GM13976 (cell line): ENCODE measurements around the gene BAIAP2L1.

Experiments
- DNase-seq: peaks from one replicate; pipeline ENCODE4 v3.0.0; 2012; ENCODE audit warnings: low spot score
- CTCF ChIP-seq: IDR thresholded peaks from 2 replicates; pipeline ENCODE4 v1.5.1; 2012; ENCODE audit warnings: borderline replicate concordance, mild to moderate bottlenecking; ENCODE audit not compliant: insufficient read depth; ENCODE audit errors: extremely low read depth, missing control alignments, control extremely low read depth
- in situ Hi-C: fragments of 300-500 bp; cut with MboI; formaldehyde crosslinking; loops from one replicate; pipeline ENCODE4 v1.12.0; 2022; ENCODE audit warnings: low sequenced_read_pairs, mixed read lengths, inconsistent platforms; ENCODE audit not compliant: unreplicated experiment

Gene BAIAP2L1

GRCh38 chr7:98281757-98282606 lies 118.9 kb downstream of the BAIAP2L1 start:
- no peak for TF ChIP-seq CTCF
- in situ Hi-C loops, result no loop called here
- no peak for DNase-seq

DNA sequence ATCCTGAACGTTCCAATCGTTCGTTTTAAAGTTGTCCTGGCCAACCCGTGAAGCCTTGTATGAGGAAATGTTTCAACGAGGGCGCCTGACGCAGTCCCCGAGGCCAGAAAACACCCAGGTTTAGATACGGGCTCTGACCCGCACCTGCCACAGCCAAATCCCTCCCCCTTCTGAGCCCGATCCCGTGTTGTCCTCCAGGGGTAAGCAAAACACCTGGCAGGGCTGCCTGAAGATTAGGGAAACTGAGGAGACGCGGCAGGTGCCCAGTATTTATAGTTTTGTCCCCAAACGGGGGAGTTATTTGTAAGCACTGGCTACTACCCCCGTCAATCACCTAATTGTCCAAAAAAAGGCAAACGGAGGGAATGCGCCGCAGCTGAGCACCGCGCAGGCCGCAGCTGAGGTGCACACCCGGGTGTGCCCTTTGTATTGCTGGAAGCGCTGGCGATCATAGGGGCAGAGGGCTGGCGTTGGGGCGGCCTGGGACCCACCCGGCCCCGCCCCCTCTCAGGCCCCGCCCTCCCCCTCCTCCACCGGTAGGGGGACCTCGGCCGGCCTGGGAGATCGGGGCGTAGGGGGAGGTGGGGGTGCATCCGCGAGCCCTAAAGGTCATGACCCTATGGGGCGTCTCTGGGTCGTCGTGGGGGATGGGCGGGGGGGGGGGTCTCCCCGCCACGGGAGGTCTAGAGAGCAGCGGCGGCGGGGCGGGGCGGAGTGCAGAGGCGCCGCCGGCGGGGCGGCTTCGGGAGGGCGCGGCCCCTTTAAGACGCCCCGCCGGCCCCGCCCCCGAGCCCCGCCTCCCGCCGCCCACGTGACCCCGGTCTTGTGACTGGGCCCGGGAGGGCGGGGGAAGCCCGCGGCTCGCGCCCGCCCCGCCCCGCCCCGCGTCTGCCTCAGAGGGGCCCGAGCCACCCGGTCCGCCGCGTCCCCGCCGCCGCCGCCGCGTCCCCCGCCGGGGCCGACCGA lies 119.8 kb downstream of the BAIAP2L1 start, which contains the start of gene BRI3:
BRI3 (plus strand) TSS at position 896 of the 966 bp plus-strand sequence. CDS start 110 bp downstream, outside the sequence.
- in situ Hi-C loops, result no loop called here
- no peak for TF ChIP-seq CTCF
- peak; percentile 98 for DNase-seq

DNA sequence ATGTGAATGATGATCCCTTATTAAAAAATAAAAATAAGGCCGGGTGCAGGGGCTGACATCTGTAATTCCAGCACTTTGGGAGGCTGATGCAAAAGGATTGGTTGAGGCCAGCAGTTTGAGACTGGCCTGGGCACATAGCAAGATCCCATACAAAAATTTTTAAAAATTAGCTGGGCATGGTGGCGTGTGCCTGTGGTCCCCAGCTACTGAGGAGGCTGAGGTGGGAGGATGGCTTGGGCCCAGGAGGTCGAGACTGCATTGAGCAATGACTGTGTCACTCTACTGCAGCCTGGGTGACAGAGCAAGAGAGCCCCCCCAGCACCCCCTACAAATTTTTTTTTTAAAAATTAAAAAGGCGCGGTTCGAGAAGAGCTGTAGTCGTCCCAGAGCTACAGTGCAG lies 120.6 kb downstream of the BAIAP2L1 start:
- DNase-seq, result no peak
- TF ChIP-seq CTCF, result no peak
- in situ Hi-C loops, result no loop called here

- no peak for DNase-seq
- in situ Hi-C loops, result no loop called here
- no peak for TF ChIP-seq CTCF
Measured at GRCh38 chr7:98278936-98279335, 122.0 kb downstream of the BAIAP2L1 start.

DNA sequence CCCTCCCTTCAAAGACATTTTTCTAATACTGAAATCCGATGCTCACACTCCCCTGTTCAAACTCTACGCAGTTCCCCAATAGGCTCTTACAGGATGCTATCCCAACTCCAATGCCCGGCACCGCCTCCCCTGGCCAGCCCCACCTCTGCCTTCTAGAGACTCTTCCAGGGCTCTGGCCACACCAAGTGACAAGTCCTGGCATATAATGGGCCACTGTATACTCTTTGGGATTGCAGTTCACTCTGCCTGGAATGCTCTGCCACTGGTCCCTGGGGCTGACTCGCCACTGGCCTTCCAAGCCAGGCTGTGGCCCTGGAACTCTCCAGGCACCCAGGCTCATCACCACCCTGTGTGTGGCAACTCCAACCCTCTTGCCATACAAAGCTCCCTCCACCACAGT lies 122.5 kb downstream of the BAIAP2L1 start:
- no peak for TF ChIP-seq CTCF
- DNase-seq, result no peak
- in situ Hi-C loops, result no loop called here

DNA sequence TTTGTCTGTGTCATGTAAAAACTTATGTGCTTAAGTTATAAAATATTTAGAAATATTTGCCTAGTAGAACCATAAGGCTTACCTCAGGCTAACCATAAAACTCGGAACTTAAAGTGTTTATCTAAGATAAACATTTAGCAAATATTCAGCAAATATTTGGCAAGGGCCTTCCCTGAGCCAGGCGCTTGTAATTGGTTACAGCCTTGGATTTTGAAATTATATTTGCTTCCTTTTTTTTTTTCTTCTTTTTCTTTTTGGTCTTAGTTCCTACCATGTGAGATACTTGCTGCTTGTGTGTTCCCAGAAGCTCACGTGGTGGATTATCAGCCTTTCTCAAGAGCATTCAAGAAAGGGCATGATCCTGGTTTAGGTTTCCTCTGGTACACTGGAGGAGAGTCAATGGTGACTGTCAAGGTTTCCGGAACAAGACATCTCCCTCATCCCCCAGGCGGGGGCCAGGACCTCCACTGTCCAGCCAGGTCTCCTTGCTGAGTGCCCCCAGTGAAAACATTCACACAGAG lies 124.6 kb downstream of the BAIAP2L1 start:
- in situ Hi-C loops, result no loop called here
- no peak for TF ChIP-seq CTCF
- DNase-seq, result no peak
